ENCODE measurements around the gene CREBL2. TPM values are rescaled to one million over a fixed set of nuclear protein-coding genes. Genes with fewer than 3 reads are reported as not detected.
"Not testable (repeated sequence)": the region's sequence is repeated elsewhere in the genome, so short reads cannot be mapped to it uniquely, and the experiment has no call there.

CREBL2 gene
- total RNA-seq, 6 experiments from 2014 or later: 20.9 to 25.7 (median 23.2) TPM

- Mint-ChIP-seq H3K36me3 (ENCODE audit: low read depth) (peaks cover 7% of the 10 kb centered on the region; the same call in 1 of the 2 replicates), H3K9me3 (no peaks in the 10 kb centered on the region), H3K4me3 (no peak overlapping the region), H3K27ac (no peak overlapping the region), H3K27me3 (ENCODE audit: insufficient read depth) (peaks cover 2% of the 10 kb centered on the region; the same call in 1 of the 2 replicates), H3K4me1 (ENCODE audit: low read depth) (peaks cover 19% of the 10 kb centered on the region)
- TF ChIP-seq CTCF (IDR thresholded peaks at IDR 0.05): no peak
- no peak for DNase-seq
Measured at GRCh38 chr12:12630850-12631249, 19.2 kb downstream of the CREBL2 start.

DNA sequence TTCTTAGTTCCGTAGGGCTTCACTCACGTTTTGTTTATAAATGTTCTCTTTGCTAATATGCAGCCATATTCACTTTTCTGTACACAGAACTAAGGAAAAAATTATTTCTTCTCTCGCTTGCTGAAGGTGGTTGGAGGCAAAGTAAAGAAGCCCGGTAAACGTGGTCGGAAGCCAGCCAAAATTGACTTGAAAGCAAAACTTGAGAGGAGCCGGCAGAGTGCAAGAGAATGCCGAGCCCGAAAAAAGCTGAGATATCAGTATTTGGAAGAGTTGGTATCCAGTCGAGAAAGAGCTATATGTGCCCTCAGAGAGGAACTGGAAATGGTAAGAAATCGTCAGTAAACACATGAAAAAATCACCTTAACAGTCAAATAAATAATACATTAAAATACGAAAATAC is 24.0 kb downstream of the CREBL2 start:
- Mint-ChIP-seq H3K27ac (no peak overlapping the region), H3K27me3 (ENCODE audit: insufficient read depth) (no peaks in the 10 kb centered on the region), H3K4me1 (ENCODE audit: low read depth) (no peaks in the 10 kb centered on the region), H3K4me3 (no peak overlapping the region), H3K9me3 (peaks cover 9% of the 10 kb centered on the region; the same call in 1 of the 2 replicates), H3K36me3 (ENCODE audit: low read depth) (peaks cover 30% of the 10 kb centered on the region)
- no peak for DNase-seq
- no peak for TF ChIP-seq CTCF (IDR thresholded peaks at IDR 0.05)

DNA sequence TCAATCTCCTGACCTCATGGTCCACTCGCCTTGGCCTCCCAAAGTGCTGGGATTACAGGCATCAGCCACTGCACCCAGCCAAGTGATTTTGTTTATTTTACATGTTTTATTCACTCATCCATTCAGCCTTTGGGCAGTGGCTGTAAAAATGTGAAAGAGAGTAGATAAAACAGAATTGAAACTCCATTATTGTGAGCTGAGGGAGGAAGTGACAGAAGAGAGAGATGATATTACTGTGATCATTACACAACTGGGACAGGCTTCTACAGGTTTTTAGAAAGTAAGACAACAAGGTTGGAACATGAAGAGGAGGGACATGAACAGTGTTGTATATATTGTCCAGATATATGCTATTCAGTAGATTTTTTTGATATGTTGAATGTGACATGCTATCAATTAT is 25.0 kb downstream of the CREBL2 start:
- Mint-ChIP-seq H3K27me3 (ENCODE audit: insufficient read depth) (no peaks in the 10 kb centered on the region), H3K36me3 (ENCODE audit: low read depth) (peaks cover 34% of the 10 kb centered on the region), H3K4me1 (ENCODE audit: low read depth) (no peaks in the 10 kb centered on the region), H3K9me3 (peaks cover 9% of the 10 kb centered on the region; the same call in 1 of the 2 replicates), H3K4me3 (no peak overlapping the region), H3K27ac (no peak overlapping the region)
- TF ChIP-seq CTCF (IDR thresholded peaks at IDR 0.05): no peak
- DNase-seq: no peak

DNA sequence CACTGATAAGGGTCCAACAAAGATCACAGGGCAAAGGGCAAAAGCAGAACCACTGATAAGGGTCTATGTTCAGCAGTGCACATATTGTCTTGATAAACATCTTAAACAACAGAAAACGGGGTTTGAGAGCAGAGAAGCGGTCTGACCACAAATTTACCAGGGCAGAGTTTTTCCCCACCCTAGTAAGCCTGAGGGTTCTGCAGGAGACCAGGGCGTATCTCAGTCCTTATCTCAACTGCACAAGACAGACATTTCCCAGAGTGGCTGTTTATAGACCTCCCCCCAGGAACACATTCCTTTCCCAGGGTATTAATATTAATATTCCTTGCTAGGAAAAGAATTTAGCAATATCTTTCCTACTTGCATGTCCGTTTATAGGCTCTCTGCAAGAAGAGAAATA is 28.3 kb downstream of the CREBL2 start:
- not testable (repeated sequence) for DNase-seq; H3K4me3 Mint-ChIP-seq; H3K9me3 Mint-ChIP-seq; H3K27me3 Mint-ChIP-seq (ENCODE audit: insufficient read depth); H3K27ac Mint-ChIP-seq
- Mint-ChIP-seq H3K4me1 (ENCODE audit: low read depth) (peaks cover 13% of the 10 kb centered on the region), H3K36me3 (ENCODE audit: low read depth) (peaks cover 34% of the 10 kb centered on the region)

DNA sequence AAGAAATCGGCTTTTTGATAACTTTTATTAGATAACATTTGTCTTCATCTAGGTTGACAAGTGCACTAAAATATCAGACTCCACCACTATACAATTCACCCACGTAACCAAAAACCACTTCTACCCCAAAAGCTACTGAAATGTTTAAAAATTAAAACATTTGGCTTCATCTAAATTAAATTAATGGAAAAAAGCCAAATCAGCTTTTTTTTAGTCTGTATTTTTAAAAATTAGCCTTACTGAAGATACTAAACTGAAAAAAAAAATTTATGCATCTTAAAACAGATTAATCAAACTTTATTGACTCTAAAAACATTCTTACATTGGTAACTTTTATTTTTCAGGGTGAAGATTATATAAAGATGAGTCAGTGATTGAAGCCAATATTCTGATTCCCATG is 30.0 kb downstream of the CREBL2 start:
- no peak for TF ChIP-seq CTCF (IDR thresholded peaks at IDR 0.05)
- no peak for DNase-seq
- Mint-ChIP-seq H3K36me3 (ENCODE audit: low read depth) (peaks cover 32% of the 10 kb centered on the region), H3K27ac (no peak overlapping the region), H3K4me1 (ENCODE audit: low read depth) (peaks cover 26% of the 10 kb centered on the region), H3K4me3 (no peak overlapping the region), H3K9me3 (peaks cover 14% of the 10 kb centered on the region), H3K27me3 (ENCODE audit: insufficient read depth) (no peaks in the 10 kb centered on the region)

- Mint-ChIP-seq H3K4me3 (no peak overlapping the region), H3K9me3 (peaks cover 26% of the 10 kb centered on the region), H3K27me3 (ENCODE audit: insufficient read depth) (no peaks in the 10 kb centered on the region), H3K4me1 (ENCODE audit: low read depth) (peaks cover 26% of the 10 kb centered on the region), H3K27ac (no peak overlapping the region), H3K36me3 (ENCODE audit: low read depth) (peaks cover 36% of the 10 kb centered on the region)
- no peak for TF ChIP-seq CTCF (IDR thresholded peaks at IDR 0.05)
- DNase-seq: no peak
Measured at GRCh38 chr12:12642916-12643315, 31.2 kb downstream of the CREBL2 start.
